ENCODE data around the gene PCDHGA12. TPM values are rescaled to one million over a fixed set of nuclear protein-coding genes. Genes with fewer than 3 reads are reported as not detected.
"Not testable (repeated sequence)": the region's sequence is repeated elsewhere in the genome, so short reads cannot be mapped to it uniquely, and the experiment has no call there.

The PCDHGA12 gene
- total and polyA plus RNA-seq, 10 of the 15 experiments (the other 5 are each of a cell fraction or from before 2014, with no cell fraction given) = 0.04 to 0.79 (median 0.36) TPM; not detected in 2

DNA sequence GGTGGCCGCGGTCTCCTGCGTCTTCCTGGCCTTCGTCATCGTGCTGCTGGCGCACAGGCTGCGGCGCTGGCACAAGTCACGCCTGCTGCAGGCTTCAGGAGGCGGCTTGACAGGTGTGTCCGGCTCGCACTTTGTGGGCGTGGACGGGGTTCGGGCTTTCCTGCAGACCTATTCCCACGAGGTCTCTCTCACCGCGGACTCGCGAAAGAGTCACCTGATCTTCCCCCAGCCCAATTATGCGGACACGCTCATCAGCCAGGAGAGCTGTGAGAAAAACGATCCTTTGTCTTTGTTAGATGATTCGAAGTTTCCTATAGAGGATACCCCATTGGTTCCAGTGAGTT lies 15.1 kb upstream of the PCDHGA12 start:
- H3K27ac ChIP-seq (ENCODE audit: control insufficient read depth, insufficient read depth); BruUV-seq (replicated peaks); ATAC-seq; H3K36me3 ChIP-seq (ENCODE audit: control insufficient read depth in 2 of 2, insufficient read depth in 2 of 2, low read length in 1 of 2); H3K27me3 ChIP-seq (replicated peaks in 1 of 2; ENCODE audit: control insufficient read depth in 2 of 2, insufficient read depth in 2 of 2, low read length in 1 of 2); H3K4me1 ChIP-seq (ENCODE audit: control insufficient read depth, insufficient read depth, low read length); POLR2A ChIA-PET; H4K20me1 ChIP-seq (ENCODE audit: control insufficient read depth, insufficient read depth); FAIRE-seq; H3K79me2 ChIP-seq (ENCODE audit: control insufficient read depth, insufficient read depth, low read length); DNase-seq (ENCODE audit: low read depth, low spot score); intact Hi-C loops (cut with micrococcal nuclease; ENCODE audit: unreplicated experiment); H3K4me2 ChIP-seq (ENCODE audit: control insufficient read depth, insufficient read depth); H3K4me3 ChIP-seq; H3K9ac ChIP-seq (ENCODE audit: control insufficient read depth, insufficient read depth, low read length); H2AFZ ChIP-seq (ENCODE audit: control insufficient read depth, low read depth, low read length): not testable (repeated sequence)
- RAD21 ChIA-PET (ENCODE audit: unreplicated experiment) = interaction anchor here (3.1 to 3.3 kb wide), 2 partner anchors 149 kb away, joined by 28 to 42 read pairs; no protein-coding TSS in a partner anchor
- WGBS (ENCODE audit: insufficient coverage, insufficient replicate concordance, low lambda C conversion rate, missing lambda C conversion rate) = 85% methylated on average over 19 of the region's 24 CpGs
- CTCF ChIA-PET = interaction anchor here (1.0 to 10.9 kb wide), 5 partner anchors 95 to 148 kb away, joined by 6 to 245 read pairs (median 41); no protein-coding TSS in a partner anchor
- SMC1A ChIA-PET (ENCODE audit: uncharacterized antibody, unreplicated experiment) = interaction anchor here (3.2 to 7.4 kb wide), 2 partner anchors 143 to 149 kb away, joined by 24 to 67 read pairs; no protein-coding TSS in a partner anchor
- peak in 1 of 2 experiments; percentile 49; a peak in 2 of 4 replicates for TF ChIP-seq BHLHE40 (IDR thresholded peaks at IDR 0.05; ENCODE audit: borderline replicate concordance in 1 of 2, low read depth in 2 of 2, low read length in 1 of 2)
- in situ Hi-C loops (cut with MboI) = loop anchor here (5.0 kb wide), 1 partner anchor 147 kb away; no protein-coding TSS in a partner anchor
- H3K9me3 ChIP-seq (replicated peaks; ENCODE audit: control insufficient read depth, insufficient read depth, low read length) = peaks cover 10% of the 10 kb centered on the region; the same call in 1 of the 3 replicates

DNA sequence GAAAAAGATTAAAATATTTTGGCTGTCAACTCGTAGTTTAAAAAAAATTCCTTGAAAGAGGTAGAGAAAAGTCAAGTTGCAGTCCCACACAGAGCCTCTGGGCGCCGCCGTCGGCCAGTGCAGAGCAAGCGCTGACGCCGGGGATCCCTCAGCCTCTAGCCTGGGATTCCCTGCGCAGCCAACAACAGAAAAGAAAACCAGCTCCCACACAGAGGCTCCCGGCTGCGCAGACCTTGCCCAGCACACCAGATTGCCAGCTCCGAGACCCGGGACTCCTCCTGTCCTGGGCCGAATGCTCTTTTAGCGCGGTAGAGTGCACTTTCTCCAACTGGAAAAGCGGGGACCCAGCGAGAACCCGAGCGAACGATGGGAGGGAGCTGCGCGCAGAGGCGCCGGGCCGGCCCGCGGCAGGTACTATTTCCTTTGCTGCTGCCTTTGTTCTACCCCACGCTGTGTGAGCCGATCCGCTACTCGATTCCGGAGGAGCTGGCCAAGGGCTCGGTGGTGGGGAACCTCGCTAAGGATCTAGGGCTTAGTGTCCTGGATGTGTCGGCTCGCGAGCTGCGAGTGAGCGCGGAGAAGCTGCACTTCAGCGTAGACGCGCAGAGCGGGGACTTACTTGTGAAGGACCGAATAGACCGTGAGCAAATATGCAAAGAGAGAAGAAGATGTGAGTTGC lies 12.7 kb upstream of the PCDHGA12 start, which contains the start of gene PCDHGB7:
Gene PCDHGB7, plus strand, starts transcription at position 184 of the 679 bp plus-strand sequence. Its CDS starts 183 bp downstream, at position 367.
- BruUV-seq (replicated peaks); H3K27me3 ChIP-seq (replicated peaks in 1 of 2; ENCODE audit: control insufficient read depth in 2 of 2, insufficient read depth in 2 of 2, low read length in 1 of 2); DNase-seq (ENCODE audit: low read depth, low spot score); H3K27ac ChIP-seq (ENCODE audit: control insufficient read depth, insufficient read depth); H3K9me3 ChIP-seq (replicated peaks; ENCODE audit: control insufficient read depth, insufficient read depth, low read length); H4K20me1 ChIP-seq (ENCODE audit: control insufficient read depth, insufficient read depth); H3K36me3 ChIP-seq (ENCODE audit: control insufficient read depth in 2 of 2, insufficient read depth in 2 of 2, low read length in 1 of 2); H3K4me1 ChIP-seq (ENCODE audit: control insufficient read depth, insufficient read depth, low read length); H3K79me2 ChIP-seq (ENCODE audit: control insufficient read depth, insufficient read depth, low read length); H3K9ac ChIP-seq (ENCODE audit: control insufficient read depth, insufficient read depth, low read length): not testable (repeated sequence)
- 41% methylated on average over 47 of the region's 47 CpGs for WGBS (ENCODE audit: insufficient coverage, insufficient replicate concordance, low lambda C conversion rate, missing lambda C conversion rate)
- 0 out of 2 replicates have a peak, but pooled peaks have one; percentile 32 for TF ChIP-seq CREB1 (IDR thresholded peaks at IDR 0.05; ENCODE audit: low read depth)
- peak; percentile 43; the same call in 1 of the 2 replicates for TF ChIP-seq SMARCA5 (IDR thresholded peaks at IDR 0.05)
- TF ChIP-seq RAD21 (IDR thresholded peaks at IDR 0.05; ENCODE audit: insufficient read depth, low read depth, low read length) = peak; percentile 70
- TF ChIP-seq, protein P1, sequence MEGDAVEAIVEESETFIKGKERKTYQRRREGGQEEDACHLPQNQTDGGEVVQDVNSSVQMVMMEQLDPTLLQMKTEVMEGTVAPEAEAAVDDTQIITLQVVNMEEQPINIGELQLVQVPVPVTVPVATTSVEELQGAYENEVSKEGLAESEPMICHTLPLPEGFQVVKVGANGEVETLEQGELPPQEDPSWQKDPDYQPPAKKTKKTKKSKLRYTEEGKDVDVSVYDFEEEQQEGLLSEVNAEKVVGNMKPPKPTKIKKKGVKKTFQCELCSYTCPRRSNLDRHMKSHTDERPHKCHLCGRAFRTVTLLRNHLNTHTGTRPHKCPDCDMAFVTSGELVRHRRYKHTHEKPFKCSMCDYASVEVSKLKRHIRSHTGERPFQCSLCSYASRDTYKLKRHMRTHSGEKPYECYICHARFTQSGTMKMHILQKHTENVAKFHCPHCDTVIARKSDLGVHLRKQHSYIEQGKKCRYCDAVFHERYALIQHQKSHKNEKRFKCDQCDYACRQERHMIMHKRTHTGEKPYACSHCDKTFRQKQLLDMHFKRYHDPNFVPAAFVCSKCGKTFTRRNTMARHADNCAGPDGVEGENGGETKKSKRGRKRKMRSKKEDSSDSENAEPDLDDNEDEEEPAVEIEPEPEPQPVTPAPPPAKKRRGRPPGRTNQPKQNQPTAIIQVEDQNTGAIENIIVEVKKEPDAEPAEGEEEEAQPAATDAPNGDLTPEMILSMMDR (IDR thresholded peaks at IDR 0.05 in 2 of 3, conservative IDR thresholded peaks at IDR 0.05 in 1 of 3; ENCODE audit: control insufficient read depth in 2 of 3, extremely low read depth in 1 of 3, insufficient read depth in 1 of 3, low read depth in 3 of 3, low read length in 3 of 3) = peak; percentile 68 to 90 (median 89)
- 0 out of 2 replicates have a peak, but pooled peaks have one; percentile 42 for TF ChIP-seq YY1 (IDR thresholded peaks at IDR 0.05; ENCODE audit: low read depth, low read length)
- TF ChIP-seq RUNX3 (IDR thresholded peaks at IDR 0.05; ENCODE audit: low read length) = peak; percentile 25; the same call in 1 of the 2 replicates
- TF ChIP-seq SMC3 (IDR thresholded peaks at IDR 0.05; ENCODE audit: borderline replicate concordance, low read length) = peak; percentile 64
- TF ChIP-seq EED (IDR thresholded peaks at IDR 0.05; ENCODE audit: low read depth) = 0 out of 2 replicates have a peak, but pooled peaks have one; percentile 26
- peak in 1 of 2 experiments; percentile 42; a peak in 1 of 4 replicates for TF ChIP-seq IKZF2 (IDR thresholded peaks at IDR 0.05)
- 0 out of 2 replicates have a peak, but pooled peaks have one; percentile 19 for TF ChIP-seq NRF1 (conservative IDR thresholded peaks at IDR 0.05; ENCODE audit: low read depth, low read length)
- 0 out of 2 replicates have a peak, but pooled peaks have one; percentile 55 for TF ChIP-seq ZNF384 (IDR thresholded peaks at IDR 0.05; ENCODE audit: borderline replicate concordance, low read depth, low read length)
- intact Hi-C loops (cut with micrococcal nuclease; ENCODE audit: unreplicated experiment) = loop anchor here (1.0 kb wide), 2 partner anchors 141 to 147 kb away; no protein-coding TSS in a partner anchor
- FAIRE-seq (peak; percentile 54), ATAC-seq (peak; percentile 86)
- Histone ChIP-seq H3K4me3 (peak within 1 kb of the TSS; percentile 59), H3K4me2 (ENCODE audit: control insufficient read depth, insufficient read depth) (peak within 1 kb of the TSS; percentile 22; the same call in 1 of the 2 replicates), H2AFZ (ENCODE audit: control insufficient read depth, low read depth, low read length) (peak within 1 kb of the TSS; percentile 70)
- ChIA-PET SMC1A (ENCODE audit: uncharacterized antibody, unreplicated experiment) (interaction anchor here (0.8 to 7.4 kb wide), 12 partner anchors 11 to 150 kb away, joined by 3 to 67 read pairs (median 4); partner anchors contain the start of gene PCDHGA12), POLR2A (interaction anchor here (2.3 kb wide), 1 partner anchor 146 kb away, joined by 8 read pairs; no protein-coding TSS in a partner anchor), RAD21 (ENCODE audit: unreplicated experiment) (interaction anchor here (0.6 to 3.1 kb wide), 11 partner anchors 58 to 177 kb away, joined by 3 to 28 read pairs (median 4); partner anchors contain the start of gene PCDHGC3), CTCF (interaction anchor here (0.6 to 10.9 kb wide), 21 partner anchors 13 to 161 kb away, joined by 3 to 245 read pairs (median 7); partner anchors contain the start of genes PCDHGA12, PCDHGB3, PCDHGC3 and TAF7)
- in situ Hi-C loops (cut with MboI) = loop anchor here (5.0 kb wide), 1 partner anchor 145 kb away; no protein-coding TSS in a partner anchor

All from GM12878 (cell line).